GM12878 (cell line): ENCODE data around the gene TRPV6.

Experiments
- FOXK2 ChIP-seq: fragments of 450-650 bp; IDR thresholded peaks from 2 replicates; pipeline ENCODE4 v1.6.1; 2017; ENCODE audit warnings: mild to moderate bottlenecking, moderate library complexity
- POLR2A ChIP-seq: IDR thresholded peaks from 2 replicates; pipeline ENCODE4 v1.6.1; 2011; ENCODE audit warnings: low read depth, mild to moderate bottlenecking, low read length
- POLR2AphosphoS5 ChIP-seq: IDR thresholded peaks from 2 replicates; pipeline ENCODE4 v1.6.1; 2011; ENCODE audit warnings: mild to moderate bottlenecking, low read length, inconsistent platforms
- TCF7 ChIP-seq: IDR thresholded peaks from 2 replicates; pipeline ENCODE4 v1.6.1; 2014; ENCODE audit warnings: antibody characterized with exemption, borderline replicate concordance

- TF ChIP-seq FOXK2 (no peak), POLR2AphosphoS5 (no peak), TCF7 (no peak), POLR2A (no peak)
Measured at GRCh38 chr7:142872106-142872675, 13.4 kb downstream of the TRPV6 start.
